ENCODE results near the gene ACOT4.
"Not testable (repeated sequence)": the region's sequence is repeated elsewhere in the genome, so short reads cannot be mapped to it uniquely, and the experiment has no call there.

ACOT4 gene, protein sequence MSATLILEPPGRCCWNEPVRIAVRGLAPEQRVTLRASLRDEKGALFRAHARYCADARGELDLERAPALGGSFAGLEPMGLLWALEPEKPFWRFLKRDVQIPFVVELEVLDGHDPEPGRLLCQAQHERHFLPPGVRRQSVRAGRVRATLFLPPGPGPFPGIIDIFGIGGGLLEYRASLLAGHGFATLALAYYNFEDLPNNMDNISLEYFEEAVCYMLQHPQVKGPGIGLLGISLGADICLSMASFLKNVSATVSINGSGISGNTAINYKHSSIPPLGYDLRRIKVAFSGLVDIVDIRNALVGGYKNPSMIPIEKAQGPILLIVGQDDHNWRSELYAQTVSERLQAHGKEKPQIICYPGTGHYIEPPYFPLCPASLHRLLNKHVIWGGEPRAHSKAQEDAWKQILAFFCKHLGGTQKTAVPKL

DNA sequence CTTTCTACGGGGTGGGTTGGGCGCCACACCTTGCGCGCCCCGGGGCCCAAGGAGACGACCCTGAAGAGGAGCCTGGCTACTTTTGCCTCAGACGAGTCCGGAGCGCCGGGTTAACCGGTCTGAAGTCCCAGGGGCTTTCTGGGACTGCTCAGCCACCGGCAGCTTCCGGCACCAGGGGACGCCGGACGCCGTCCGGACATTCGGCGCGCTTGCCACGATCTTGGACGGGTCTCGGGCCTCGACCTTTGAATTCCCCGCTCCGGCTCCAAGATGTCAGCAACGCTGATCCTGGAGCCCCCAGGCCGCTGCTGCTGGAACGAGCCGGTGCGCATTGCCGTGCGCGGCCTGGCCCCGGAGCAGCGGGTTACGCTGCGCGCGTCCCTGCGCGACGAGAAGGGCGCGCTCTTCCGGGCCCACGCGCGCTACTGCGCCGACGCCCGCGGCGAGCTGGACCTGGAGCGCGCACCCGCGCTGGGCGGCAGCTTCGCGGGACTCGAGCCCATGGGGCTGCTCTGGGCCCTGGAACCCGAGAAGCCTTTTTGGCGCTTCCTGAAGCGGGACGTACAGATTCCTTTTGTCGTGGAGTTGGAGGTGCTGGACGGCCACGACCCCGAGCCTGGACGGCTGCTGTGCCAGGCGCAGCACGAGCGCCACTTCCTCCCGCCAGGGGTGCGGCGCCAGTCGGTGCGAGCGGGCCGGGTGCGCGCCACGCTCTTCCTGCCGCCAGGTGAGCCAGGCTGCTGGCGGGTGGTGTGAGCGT, at the start of gene ACOT4:
Gene ACOT4 (plus strand): TSS at position 184 of the 760 bp plus-strand sequence. CDS start 87 bp downstream, at position 271.
- DNase-seq = peak; percentile 32

DNA sequence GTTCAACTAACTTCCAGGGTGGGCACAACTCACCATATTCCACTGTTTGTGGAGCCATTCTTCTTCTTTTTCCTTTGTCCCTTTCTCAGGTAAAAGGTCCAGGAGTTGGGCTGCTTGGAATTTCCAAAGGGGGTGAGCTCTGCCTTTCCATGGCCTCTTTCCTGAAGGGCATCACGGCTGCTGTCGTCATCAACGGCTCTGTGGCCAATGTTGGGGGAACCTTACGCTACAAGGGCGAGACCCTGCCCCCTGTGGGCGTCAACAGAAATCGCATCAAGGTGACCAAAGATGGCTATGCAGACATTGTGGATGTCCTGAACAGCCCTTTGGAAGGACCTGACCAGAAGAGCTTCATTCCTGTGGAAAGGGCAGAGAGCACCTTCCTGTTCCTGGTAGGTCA, 48.7 kb upstream of the ACOT4 start:
- DNase-seq = not testable (repeated sequence)

DNA sequence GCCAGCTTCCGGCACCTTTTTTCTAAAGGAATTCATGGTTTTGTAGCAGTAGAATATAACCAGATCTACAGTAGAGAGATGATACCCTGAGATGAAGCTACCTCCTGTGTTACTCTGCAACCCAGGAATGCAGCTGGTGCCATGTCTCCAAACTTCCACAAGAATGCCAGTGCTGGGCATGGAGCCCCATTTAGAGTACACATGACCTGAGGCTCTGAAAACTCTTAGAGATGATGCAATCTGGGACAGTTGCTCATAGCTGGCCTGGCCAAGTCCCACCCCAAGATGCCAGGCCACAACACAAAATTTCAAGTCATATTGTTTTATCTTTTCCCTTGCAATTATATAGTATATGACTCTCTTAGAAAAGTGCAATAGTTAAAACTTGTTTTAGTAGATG, 46.3 kb upstream of the ACOT4 start:
- not testable (repeated sequence) for DNase-seq

GRCh38 chr14:73549097-73549496, 42.6 kb upstream of the ACOT4 start:
- DNase-seq = not testable (repeated sequence)

- DNase-seq = not testable (repeated sequence)
These were observed 41.7 kb upstream of the ACOT4 start for GRCh38 chr14:73549889-73550524.

GRCh38 chr14:73553845-73554244, 37.8 kb upstream of the ACOT4 start:
- DNase-seq = no peak

DNA sequence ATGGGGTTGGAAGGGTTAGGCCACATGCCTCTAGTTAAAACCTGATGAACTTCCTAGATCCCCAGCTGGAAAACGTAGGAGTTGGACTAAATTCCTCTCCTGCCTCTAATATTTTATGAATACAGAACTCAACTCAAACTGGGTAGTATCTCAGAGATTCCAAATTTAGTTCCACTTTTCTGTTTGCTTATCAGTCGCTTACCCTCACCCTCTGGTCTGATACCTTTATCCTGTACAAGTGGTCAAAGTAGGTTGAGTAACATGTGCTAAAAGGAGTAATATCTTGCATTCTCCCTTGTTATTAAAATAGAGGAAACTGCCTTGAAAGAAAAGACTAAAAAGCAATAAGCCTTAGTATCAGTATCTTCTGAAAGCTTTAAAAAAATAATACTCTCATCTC, 34.5 kb upstream of the ACOT4 start:
- DNase-seq = not testable (repeated sequence)

DNA sequence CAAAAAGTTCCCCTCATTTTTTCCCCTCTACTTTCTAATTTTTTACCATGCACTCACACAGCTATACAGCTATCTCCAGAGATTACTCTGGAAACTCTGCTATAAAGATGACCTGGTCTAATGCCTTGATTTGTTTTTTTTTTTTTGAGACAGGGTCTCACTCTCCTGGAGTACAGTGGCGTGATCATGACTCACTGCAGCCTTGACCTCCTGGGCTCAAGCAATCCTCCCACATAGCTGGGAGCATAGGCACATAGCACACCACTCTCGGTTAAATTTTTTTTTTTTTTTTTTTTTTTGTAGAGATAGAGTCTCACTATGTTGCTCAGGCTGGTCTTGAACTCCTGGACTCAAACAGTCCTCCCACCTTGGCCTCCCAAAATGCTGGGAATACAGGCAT, 33.4 kb upstream of the ACOT4 start:
- not testable (repeated sequence) for DNase-seq

DNA sequence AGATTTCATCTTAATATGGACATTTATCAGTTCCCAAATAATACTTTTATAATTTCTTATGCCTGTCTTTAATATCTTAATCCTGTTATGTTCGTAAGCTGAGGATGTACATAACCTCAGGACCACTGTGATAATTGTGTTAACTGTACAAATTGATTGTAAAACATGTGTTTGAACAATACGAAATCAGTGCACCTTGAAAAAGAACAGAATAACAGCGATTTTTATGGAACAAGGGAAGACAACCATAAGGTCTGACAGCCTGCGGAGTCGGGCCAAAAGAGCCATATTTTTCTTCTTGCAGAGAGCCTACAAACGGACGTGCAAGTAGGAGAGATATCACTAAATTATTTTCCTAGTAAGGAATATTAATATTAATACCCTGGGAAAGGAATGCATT, 29.4 kb upstream of the ACOT4 start:
- not testable (repeated sequence) for DNase-seq

GRCh38 chr14:73562696-73563095, 29.0 kb upstream of the ACOT4 start:
- DNase-seq = not testable (repeated sequence)

GRCh38 chr14:73566431-73566830, 25.2 kb upstream of the ACOT4 start:
- DNase-seq = not testable (repeated sequence)

- DNase-seq = not testable (repeated sequence)
These were observed 24.7 kb upstream of the ACOT4 start for GRCh38 chr14:73566935-73567334.

DNA sequence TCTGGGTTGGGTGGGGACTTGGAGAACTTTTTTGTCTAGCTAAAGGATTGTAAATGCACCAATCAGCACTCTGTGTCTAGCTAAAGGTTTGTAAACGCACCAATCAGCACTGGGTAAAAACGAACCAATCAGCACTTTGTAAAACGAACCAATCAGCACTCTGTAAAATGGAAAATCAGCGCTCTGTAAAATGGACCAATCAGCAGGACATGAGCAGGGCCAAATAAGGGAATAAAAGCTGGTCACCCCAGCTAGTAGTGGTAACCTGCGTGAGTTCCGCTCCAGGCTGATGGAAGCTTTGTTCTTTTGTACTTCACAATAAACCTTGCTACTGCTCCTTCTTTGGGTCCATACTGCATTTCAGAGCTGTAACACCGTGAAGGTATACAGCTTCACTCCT, 24.3 kb upstream of the ACOT4 start:
- DNase-seq = no peak

DNA sequence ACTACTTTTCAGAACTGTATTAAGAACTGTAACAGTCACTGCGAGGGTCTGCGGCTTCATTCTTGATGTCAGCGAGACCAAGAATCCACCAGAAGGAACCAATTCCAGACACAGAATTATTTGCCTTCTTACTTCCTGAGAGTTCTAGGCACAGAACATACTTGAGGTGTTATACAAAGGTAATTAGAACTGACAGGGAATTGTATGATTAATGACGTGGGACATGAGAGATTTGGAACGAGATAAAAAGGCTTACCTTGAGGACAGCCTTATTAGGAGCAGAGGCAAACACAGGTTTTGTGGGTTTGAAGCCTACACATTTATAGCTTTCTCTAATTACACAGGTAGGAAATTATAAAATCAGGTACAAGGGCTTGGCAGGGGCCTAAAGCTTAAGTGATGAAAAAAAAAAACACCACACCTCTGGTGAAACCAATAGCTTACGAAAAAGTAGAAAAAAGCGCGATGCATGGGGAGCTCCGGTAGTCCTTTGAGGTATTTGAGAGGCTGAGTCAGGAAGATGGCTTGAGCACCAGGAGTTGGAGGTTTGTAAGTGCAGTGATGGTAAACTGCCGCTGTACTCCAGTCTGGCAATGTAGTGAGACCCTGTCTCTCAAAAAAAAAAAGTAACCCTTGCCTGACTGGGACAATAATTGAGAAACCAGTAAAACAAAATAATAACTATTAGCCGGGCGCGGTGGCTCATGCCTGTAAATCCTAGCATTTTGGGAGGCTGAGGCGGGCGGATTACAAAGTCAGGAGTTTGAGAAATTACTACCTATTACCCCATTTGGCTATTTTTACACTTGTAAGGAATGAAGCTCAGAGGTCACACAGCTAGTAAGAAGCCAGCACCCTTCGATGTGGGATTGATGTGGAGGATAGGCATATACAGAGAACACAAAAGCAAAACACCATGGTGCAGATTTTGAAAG, 23.5 kb upstream of the ACOT4 start:
- peak; percentile 39 for DNase-seq

- DNase-seq = not testable (repeated sequence)
These were observed 22.8 kb upstream of the ACOT4 start for GRCh38 chr14:73568886-73569184.

- peak; percentile 83 for DNase-seq
These were observed 22.3 kb upstream of the ACOT4 start, which contains the start of gene ACOT2 for GRCh38 chr14:73569185-73569958. ACOT2 (plus strand) TSS chr14:73569213; CDS start chr14:73569241, 28 bp downstream.

- DNase-seq = not testable (repeated sequence)
These were observed 20.8 kb upstream of the ACOT4 start for GRCh38 chr14:73570913-73571312.

DNA sequence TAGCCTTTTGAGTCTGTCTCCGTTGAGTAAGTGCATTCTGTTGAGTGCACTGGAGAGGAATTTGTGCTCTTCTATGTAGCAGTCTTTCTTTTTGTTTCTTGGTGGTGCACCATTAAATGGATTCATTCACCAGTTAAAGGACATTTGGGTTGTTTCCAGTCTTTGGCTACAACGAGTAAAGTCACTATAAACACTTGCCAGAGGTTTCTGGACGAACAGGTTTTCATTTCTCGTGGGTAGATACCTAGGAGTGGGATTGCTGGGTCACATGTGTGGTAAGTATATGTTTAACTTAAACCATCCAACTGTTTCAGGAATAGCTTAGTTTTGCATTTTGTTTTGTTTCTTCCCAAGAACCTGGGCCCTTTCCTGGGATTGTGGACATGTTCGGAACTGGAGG, 18.6 kb upstream of the ACOT4 start:
- not testable (repeated sequence) for DNase-seq

DNA sequence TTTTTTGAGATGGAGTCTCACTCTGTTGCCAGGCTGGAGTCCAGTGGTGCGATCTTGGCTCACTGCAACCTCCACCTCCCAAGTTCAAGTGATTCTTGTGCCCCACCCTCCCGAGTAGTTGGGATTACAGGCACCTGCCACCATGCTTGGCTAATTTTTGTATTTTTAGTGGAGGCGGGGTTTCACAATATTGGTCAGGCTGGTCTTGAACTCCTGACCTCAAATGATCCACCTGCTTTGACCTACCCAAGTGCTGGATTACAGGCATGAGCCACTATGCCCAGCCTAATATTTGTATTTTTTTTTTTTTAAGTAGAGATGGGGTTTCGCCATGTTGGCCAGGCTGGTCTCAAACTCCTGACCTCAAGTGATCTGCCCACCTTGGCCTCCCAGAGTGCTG, 17.9 kb upstream of the ACOT4 start:
- DNase-seq = not testable (repeated sequence)

GRCh38 chr14:73574251-73574650, 17.4 kb upstream of the ACOT4 start:
- not testable (repeated sequence) for DNase-seq

DNA sequence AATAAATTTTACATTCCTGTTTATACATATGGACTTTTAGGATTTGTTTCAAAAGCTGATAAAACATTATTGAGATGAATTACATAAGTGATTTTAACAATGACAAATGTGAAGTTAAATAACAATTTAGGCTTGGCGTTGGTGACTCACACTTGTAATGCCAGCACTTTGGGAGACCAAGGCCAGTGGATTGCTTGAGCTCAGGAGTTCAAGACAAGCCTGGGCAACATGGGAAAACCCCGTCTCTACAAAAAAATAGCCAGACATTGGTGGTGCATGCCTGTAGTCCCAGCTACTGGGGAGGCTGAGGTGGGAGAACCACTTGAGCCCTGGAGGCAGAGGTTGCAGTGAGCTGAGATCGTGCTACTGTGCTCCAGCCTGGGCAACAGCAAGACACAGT, 15.3 kb upstream of the ACOT4 start:
- no peak for DNase-seq

- DNase-seq = not testable (repeated sequence)
These were observed 14.5 kb upstream of the ACOT4 start for GRCh38 chr14:73577214-73577613.

Measured in NCI-H1105 treated with DMSO at 0.1 percent for 48 hours (cell line).